Panc1 (cell line): ENCODE measurements around the gene SETX.

Source experiments
- POLR2AphosphoS5 ChIP-seq: IDR thresholded peaks from 2 replicates; pipeline ENCODE4 v1.6.1; 2012; ENCODE audit warnings: mild to moderate bottlenecking, low read depth, low read length, moderate library complexity
- SIN3A ChIP-seq: IDR thresholded peaks from 2 replicates; pipeline ENCODE4 v1.6.1; 2012; ENCODE audit warnings: low read depth, mild to moderate bottlenecking, low read length, moderate library complexity, borderline replicate concordance; ENCODE audit not compliant: insufficient read depth
- TCF7L2 ChIP-seq: IDR thresholded peaks from 2 replicates; pipeline ENCODE4 v1.6.1; 2011; ENCODE audit warnings: mild to moderate bottlenecking, low read depth, low read length, inconsistent platforms
- TF ChIP-seq, protein P1 (sequence below): fragments of 450-650 bp; IDR thresholded peaks from 2 replicates; pipeline ENCODE4 v1.5.1; 2017; ENCODE audit warnings: mild to moderate bottlenecking
- TF ChIP-seq, protein P2 (sequence below), 2 experiments: IDR thresholded peaks; 2 replicates each; pipeline ENCODE4 v1.6.1; 2011 to 2012; ENCODE audit warnings: low read depth in 2 of 2, control low read depth in 1 of 2, low read length in 1 of 2, mild to moderate bottlenecking in 1 of 2, moderate library complexity in 1 of 2; ENCODE audit not compliant: insufficient read depth in 1 of 2

DNA sequence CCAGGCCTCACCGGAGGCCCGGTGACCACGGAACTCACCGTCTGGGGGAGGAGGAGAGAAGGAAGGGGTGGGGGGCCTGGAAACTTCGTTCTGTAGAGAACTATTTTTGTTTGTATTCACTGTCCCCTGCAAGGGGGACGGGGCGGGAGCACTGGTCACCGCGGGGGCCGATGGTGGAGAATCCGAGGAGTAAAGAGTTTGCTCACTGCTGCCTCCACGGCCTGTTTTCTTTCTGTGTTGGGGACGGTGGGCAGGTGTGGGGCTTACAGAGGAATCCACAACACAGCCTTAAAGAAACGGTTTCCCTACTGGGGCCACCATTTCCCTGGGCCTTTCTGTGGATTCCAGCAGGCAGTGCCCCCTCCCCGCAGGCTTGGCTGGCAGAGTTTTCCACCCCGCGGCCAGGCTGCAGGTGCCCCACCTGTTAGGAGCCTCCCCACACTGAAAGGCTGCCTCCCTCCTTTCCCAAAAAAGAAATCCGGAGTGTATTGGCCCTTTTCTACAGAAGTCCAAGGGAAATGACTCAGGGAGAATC is 112.1 kb downstream of the SETX start:
- TF ChIP-seq, protein P1, sequence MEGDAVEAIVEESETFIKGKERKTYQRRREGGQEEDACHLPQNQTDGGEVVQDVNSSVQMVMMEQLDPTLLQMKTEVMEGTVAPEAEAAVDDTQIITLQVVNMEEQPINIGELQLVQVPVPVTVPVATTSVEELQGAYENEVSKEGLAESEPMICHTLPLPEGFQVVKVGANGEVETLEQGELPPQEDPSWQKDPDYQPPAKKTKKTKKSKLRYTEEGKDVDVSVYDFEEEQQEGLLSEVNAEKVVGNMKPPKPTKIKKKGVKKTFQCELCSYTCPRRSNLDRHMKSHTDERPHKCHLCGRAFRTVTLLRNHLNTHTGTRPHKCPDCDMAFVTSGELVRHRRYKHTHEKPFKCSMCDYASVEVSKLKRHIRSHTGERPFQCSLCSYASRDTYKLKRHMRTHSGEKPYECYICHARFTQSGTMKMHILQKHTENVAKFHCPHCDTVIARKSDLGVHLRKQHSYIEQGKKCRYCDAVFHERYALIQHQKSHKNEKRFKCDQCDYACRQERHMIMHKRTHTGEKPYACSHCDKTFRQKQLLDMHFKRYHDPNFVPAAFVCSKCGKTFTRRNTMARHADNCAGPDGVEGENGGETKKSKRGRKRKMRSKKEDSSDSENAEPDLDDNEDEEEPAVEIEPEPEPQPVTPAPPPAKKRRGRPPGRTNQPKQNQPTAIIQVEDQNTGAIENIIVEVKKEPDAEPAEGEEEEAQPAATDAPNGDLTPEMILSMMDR: no peak
- TF ChIP-seq, protein P2, sequence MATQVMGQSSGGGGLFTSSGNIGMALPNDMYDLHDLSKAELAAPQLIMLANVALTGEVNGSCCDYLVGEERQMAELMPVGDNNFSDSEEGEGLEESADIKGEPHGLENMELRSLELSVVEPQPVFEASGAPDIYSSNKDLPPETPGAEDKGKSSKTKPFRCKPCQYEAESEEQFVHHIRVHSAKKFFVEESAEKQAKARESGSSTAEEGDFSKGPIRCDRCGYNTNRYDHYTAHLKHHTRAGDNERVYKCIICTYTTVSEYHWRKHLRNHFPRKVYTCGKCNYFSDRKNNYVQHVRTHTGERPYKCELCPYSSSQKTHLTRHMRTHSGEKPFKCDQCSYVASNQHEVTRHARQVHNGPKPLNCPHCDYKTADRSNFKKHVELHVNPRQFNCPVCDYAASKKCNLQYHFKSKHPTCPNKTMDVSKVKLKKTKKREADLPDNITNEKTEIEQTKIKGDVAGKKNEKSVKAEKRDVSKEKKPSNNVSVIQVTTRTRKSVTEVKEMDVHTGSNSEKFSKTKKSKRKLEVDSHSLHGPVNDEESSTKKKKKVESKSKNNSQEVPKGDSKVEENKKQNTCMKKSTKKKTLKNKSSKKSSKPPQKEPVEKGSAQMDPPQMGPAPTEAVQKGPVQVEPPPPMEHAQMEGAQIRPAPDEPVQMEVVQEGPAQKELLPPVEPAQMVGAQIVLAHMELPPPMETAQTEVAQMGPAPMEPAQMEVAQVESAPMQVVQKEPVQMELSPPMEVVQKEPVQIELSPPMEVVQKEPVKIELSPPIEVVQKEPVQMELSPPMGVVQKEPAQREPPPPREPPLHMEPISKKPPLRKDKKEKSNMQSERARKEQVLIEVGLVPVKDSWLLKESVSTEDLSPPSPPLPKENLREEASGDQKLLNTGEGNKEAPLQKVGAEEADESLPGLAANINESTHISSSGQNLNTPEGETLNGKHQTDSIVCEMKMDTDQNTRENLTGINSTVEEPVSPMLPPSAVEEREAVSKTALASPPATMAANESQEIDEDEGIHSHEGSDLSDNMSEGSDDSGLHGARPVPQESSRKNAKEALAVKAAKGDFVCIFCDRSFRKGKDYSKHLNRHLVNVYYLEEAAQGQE (IDR thresholded peaks at IDR 0.05; ENCODE audit: insufficient read depth in 1 of 2, low read depth in 2 of 2, low read length in 1 of 2): no peak
- TF ChIP-seq POLR2AphosphoS5: no peak
- no peak for TF ChIP-seq SIN3A
- no peak for TF ChIP-seq TCF7L2
